Measurements from ENCODE around the gene KRT25.
"Not testable (repeated sequence)": the region's sequence is repeated elsewhere in the genome, so short reads cannot be mapped to it uniquely, and the experiment has no call there.

KRT25 gene

DNA sequence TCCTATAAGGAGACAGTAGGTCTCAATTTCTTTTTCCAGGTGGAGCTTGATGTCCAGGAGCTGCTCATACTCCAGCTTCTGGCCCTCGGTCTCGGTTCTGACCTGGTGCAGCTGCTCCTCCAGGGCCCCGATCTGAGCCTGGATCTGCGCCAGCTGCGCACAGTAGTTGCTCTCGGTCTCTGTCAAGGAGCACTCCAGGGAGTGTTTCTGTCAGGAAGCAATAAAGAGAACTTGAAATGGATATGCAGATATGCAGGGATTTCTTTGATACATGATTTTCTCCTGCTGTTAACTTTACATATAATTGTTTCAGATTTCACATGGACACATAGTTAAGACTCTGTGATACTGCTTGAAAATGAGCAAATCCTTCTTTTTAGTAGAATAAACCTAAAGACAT, 4.7 kb downstream of the KRT25 start:
- no peak for DNase-seq

DNA sequence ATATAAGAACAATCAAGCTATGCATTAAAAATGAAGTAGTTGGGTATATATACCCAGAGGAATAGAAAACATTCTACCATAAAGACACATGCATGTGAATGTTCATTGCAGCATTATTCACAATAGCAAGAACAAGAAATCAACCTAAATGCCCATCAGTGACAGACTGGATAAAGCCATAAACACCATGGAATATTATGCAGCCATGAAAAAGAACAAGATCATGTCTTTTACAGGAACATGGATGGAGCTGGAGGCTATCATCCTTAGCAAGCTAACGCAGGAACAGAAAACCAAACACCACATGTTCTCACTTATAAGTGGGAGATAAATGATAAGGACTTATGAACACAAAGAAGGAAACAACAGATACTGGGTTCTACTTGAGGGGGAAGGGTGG, 6.5 kb downstream of the KRT25 start:
- DNase-seq = not testable (repeated sequence)

DNA sequence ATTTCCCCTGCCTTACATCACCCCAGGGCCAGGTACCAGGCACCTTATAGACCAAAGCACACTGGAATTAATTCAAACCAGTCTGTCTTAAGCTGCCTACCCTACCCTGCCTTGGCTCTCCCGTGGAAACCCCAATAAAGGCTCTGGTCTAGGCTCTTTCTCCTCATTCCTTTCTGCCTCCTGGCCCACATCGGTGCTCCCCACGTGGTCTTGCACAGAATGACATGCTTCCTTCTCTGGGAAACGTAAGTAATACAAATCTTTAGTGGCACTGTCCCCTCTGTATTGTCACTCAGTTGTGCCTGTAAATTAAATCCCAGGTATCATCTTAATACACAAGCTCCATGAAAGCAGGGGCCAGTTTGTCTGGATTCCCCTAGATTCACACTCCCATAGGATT, 16.6 kb downstream of the KRT25 start:
- no peak for DNase-seq

DNA sequence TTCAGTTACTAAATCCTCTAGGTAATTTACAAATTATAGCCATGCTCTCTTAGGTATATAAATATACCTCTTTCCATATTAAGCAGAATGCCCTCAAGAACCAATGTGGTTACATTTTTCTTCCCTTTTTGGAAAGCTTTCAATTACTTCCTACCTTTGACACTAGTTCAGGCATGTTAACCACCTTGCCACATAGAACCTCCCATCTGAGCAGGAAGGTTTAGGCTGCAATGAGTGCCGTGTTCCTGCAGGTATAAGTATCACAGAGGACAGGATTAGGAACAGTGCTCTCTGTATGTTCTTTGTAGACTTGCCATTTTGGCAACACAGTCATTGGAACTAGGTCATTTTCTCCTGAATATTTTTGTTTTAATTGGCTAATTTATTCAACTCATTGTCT, 20.1 kb downstream of the KRT25 start:
- DNase-seq = no peak

DNA sequence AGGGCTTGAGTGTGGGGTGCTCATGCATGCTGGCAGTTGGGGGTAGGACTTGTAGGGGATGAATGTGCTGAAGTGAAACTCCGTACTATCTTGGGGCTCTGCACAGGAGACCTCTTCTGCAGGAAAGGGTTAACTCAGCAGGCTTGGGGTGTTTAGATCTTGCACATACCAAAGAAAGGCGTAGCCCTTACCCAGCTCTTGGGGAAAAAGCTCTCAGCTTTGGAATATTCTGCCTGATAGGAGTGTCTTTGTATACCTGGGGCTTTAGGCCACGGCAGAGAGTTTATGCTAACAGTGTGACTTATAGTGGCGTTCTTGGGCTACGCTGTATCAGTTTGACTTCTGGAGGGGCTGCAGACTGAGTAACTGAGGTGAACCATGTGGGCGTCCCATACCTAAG, 21.1 kb downstream of the KRT25 start:
- DNase-seq = no peak

DNA sequence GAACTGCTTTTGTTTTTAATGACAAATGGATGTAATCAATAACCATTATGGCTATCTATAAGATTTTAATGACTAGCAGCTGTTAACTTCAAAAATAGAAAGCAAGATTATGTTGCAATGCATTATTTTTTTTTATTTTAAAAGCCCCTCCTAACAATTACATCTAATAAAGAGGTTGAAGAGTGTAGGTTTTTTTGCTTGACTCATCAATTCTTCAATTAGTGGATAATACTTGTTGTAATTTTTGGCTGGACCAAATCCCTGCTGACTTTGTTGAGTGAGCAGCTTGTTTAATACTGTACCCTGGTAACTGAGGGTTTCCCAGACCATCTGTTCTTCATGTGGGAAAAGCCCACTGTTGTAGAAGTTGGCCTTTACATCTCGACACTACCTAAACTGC, 24.2 kb downstream of the KRT25 start:
- DNase-seq = no peak

DNA sequence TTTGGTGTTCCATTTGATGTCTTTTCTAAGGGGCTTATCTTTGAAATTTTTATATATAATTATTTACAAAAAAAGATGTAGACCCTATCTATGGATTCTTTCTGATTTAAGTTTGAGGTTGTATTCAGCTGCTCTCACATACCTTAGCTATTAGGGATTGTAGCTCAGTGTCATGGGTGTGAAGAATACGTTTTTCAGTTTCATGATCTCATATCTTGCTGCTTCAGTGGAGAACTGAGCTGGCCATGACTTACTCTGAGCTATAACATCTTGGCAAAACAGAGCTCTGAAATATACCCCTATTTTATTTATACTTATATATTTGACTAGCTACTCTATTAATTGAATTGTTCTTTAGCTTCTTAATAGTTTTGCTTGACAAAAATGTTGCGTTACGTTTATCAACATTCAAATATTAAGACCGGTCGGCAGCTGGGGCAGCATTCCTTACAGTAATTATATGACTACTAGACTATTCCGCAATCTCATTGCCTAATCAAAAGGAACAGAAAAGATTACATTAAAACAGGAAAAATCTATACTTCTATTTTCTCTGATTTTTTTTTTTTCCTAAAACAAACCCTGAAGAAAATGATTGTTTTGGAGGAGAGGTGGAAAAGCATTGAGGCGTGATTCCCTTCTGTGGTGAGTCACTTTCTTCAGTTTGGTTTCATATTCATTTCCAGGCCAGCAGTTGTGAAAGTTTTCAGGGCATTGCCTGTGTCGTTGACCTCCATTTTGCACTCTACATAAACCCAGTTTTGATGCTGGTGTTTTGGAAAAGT, 27.5 kb downstream of the KRT25 start:
- DNase-seq = no peak

DNA sequence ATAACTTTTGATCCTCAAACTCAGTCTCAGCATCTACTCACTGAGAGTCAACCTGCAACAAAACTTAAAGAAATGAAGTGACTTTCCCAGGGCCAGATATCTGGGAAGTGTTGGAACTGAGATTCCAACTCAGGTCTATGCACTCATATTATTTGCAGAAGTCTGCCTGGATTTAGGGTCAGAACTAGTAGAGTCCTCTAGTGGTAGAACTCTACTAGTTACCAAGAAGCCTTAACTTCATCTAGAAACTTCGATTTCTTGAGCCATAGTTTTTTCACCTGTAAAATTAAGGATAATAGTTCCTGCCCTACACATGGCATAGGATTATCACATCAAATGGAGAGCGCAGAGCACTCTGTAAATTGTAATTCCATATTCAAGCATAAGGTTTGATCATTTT, 28.2 kb downstream of the KRT25 start:
- DNase-seq = no peak

DNA sequence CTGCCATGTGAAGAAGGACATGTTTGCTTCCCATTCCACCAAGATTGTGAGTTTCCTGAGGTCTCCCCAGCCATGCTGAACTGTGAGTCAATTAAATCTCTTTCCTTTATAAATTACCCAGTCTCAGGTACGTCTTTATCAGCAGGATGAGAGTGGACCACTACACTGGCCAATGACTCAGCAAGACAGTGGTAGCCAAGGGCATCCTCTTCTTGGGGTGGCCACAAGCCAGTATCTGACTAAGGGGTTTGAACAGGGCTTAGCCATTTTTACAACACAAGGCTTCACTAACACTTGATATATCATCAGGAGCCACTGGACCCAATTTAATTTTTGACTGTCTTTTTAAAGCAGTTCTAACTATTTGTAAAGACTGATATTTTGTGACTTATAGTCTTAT, 30.5 kb downstream of the KRT25 start:
- no peak for DNase-seq

DNA sequence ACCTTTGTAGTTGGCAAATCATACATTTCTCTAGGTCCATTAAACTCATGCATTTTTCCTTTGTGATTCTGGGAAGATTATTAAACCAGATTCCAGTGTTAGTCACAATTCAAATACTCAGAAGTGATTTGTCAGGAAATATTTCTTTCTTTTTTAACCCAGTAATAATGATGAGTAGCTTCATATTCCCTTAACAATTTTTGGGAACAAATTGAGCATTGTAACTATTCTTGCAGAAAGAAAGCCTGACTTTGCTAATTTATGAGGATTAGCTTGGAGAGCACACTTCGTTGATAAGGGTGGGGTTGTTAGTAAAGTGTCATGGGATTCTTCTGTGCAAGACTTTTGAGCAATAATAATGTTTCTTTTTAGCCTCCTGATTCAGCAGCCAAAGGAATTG, 32.9 kb downstream of the KRT25 start:
- no peak for DNase-seq

DNA sequence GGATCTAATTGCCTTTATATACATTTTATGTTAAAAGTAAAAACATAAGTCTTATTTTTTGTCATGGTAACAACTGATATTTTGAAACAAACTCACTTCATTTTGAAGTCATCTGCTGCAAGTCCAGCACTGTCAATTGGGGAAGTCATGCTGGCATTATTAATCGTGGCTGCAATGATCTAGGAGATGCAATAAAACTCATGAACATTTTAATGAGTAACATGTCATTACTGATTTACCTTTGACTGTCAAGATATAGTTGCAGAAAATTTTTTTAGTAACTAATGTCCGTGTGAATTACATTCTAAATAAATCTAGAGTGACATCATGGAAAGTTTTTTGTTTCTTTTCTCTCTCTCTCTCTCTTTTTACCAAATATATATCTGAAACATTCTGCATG, 34.2 kb downstream of the KRT25 start:
- DNase-seq = no peak

DNA sequence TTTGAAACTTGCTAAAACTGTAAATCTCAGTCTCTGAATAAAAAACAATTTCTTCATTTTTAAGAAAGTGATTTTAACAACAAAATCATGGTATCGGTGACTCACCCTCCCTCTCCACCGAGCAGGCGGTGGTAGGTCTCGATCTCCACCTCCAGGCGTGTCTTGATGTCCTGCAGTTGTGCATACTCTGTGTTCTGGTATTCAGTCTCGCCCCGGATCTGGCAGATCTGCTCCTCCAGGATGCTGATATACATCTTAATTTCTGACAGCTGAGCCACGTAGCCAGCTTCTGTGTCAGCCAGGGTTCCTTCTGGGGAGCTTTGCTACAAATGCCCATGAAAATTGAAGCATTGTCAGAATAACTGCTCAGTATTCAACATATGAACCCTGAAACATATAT, 36.2 kb downstream of the KRT25 start:
- no peak for DNase-seq

DNA sequence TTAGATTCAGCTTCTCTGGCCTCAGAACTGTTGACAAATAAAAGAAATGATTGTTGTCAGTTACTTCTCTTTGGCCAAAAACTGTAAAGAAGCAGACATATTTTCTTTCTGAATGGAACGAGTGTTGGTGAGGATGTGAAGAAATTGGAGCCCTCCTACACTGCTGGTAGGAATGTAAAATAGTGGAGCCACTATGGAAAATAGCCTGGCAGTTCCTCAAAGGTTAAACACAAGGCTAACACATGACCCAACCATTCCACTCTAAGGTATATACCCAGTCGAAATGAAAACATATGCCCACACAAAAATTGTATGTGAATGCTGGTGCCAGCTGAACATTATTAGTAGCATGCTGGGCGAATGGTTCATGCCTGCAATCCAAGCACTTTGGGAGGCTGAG, 37.4 kb downstream of the KRT25 start:
- DNase-seq = no peak

DNA sequence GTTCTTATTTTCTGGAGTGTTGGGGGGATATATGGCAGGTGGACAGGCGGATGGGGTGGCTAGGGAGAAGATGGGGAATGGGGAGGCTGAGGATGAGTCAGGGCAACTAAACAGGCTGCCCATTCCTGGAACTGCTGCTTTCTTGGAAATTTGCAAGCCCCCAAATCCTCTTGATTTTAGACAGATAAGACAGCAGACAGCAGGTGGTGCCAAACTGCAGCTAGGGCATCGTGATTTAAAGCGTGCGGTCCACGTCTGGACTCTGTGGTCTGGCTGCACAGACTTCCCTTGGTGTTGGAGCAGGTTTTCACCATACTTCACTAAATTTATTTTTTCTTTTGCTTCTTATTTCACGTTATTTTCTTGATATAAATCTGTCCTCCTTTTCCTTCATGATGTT, 40.7 kb downstream of the KRT25 start:
- no peak for DNase-seq

DNA sequence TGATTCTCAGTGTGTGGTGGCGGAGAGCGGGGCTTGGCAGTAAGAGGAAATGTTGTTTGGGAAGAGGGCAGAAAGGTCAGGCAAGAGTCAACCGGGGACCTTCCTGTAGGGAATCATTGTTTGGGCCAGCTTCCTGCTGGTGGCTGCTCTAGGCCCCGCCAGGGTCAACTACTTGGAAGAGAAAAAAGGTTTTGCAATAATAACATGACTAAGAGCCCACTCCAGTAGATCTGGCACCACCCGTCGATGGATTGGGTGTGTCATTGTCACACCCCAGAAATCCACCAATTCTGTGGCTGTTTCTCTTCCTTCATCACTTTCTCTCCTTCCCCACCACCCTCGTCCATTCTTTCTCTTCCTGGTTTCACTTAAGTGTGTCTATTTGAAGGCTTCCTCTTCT, 47.4 kb downstream of the KRT25 start:
- no peak for DNase-seq

DNA sequence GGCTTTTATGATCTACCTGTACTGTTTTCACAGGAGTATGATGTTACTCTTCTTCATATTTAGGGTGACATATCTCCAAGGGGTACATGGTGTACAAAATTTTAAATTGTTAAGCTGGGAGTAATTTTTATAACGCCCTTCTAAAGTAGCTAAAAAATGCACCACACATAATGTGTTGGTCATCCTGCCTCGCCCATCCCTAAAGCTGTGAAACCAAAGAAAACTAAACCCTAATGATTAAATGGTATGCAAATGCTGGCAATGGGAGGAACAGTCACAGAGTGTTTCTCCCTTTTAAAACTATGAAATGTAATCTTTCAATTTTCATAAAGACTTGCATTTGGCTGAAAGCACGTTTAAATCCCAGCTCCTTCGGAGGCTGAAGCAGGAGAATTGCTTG, 49.5 kb downstream of the KRT25 start:
- DNase-seq = no peak

DNA sequence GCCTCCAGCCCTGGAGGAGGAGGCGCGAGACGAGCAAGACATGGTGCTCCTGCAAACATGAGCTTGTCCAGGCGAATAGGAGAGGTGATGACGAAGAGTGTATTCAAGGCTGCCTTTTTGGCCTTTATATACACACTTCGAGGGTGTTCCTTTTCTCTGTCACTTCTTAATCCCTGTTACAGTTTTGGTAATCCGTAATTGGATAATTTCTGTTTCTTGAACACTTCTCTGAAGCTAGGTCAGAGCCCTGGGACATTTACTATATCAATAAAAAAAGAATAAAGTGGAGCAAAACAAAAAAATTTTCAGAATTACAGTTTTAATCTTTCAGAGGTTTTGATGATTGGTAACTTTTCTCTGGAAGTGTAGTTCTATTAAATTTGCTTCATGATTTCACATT, 51.5 kb downstream of the KRT25 start, which contains the start of gene KRT24:
Gene KRT24 (minus strand): TSS at position 101 of the 400 bp plus-strand sequence. CDS start 59 bp downstream, at position 42.
- no peak for DNase-seq

DNA sequence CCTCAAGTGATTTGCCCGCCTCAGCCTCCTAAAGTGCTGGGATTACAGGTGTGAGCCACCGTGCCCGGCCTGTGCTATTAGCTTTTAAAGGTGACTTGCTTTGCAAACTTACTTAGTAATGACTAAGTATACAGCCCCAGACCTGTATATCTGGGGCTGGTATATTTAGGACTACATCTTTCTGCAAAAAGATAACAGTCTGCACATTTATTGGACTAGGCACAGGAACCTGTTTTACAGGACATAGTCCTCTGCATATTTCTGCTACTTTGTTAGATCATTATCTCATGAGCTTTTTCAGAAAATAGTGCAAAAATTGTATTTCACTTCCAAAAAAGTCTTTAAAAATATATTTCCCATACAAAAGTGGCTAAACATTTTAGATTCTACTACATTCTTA, 52.9 kb downstream of the KRT25 start:
- no peak for DNase-seq

DNA sequence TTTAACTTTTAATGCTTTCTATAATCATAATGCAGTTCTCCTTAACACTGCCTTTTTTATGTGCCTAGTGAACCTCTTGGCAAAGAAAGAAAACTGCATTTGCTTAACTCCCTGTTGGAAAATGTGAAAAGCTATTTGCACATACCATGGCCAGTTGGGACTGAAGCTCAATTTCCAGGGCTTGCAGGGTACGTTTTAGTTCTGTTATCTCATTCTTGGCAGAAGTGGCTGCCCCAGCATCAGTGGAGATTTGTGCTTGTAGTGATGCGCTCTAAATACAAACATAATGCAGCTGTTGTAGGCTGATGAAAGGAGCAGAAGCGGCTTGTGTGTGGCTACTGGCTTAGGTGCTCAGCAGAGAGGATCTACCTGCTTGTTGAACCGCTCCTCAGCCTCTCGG, 55.3 kb downstream of the KRT25 start:
- DNase-seq = no peak

DNA sequence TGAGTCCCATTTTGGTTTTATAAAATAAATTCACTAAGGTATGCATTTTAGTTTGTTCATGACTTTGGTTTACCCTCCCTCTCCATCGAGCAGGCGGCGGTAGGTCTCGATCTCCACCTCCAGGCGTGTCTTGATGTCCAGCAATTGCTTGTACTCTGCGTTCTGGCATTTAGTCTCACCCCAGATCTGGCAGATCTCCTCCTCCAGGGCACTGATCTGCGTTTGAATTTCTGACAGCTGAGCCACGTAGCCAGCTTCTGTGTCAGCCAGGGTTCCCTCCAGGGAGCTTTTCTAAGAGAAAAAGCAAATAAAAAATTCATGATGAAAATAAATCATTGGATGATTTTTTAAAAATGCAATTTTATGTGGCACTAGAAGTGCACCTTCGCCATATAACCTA, 55.8 kb downstream of the KRT25 start:
- DNase-seq = no peak

All from hematopoietic multipotent progenitor cell treated with erythropoietin and hydrocortisone succinate and interleukin-3 and kit ligand, for 8 days (in vitro differentiated cells).